ENCODE results near the gene IFI27L1.

DNA sequence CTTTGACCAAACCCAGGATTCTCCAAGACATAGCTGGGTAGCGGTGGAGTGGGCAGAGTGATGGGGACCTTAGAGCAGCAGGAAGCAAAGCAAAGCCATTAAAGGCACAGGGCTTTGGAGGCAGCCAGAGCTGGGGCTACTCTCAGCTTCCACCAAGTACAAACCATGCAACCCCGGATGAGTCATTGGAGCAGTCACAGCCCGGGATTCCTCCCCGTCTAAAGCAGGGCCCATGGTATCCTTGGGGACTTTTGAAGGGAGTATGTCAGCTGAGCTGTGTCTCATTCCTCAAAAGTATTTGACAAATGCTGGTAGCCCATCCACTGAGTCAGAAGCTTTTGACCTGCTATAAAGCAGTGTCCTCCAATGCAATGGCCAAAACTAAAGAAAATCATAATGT, 19.7 kb downstream of the IFI27L1 start:
- TF ChIP-seq, protein P1, sequence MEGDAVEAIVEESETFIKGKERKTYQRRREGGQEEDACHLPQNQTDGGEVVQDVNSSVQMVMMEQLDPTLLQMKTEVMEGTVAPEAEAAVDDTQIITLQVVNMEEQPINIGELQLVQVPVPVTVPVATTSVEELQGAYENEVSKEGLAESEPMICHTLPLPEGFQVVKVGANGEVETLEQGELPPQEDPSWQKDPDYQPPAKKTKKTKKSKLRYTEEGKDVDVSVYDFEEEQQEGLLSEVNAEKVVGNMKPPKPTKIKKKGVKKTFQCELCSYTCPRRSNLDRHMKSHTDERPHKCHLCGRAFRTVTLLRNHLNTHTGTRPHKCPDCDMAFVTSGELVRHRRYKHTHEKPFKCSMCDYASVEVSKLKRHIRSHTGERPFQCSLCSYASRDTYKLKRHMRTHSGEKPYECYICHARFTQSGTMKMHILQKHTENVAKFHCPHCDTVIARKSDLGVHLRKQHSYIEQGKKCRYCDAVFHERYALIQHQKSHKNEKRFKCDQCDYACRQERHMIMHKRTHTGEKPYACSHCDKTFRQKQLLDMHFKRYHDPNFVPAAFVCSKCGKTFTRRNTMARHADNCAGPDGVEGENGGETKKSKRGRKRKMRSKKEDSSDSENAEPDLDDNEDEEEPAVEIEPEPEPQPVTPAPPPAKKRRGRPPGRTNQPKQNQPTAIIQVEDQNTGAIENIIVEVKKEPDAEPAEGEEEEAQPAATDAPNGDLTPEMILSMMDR (IDR thresholded peaks at IDR 0.05), result no peak
- TF ChIP-seq POLR2A (IDR thresholded peaks at IDR 0.05), result no peak
